Measurements from ENCODE around the gene DNAJC13. TPM values are rescaled to one million over a fixed set of nuclear protein-coding genes. Genes with fewer than 3 reads are reported as not detected.
A peak's percentile ranks its signal among the peaks of the same experiment; 100 is the strongest.
"Not testable (repeated sequence)": the region's sequence is repeated elsewhere in the genome, so short reads cannot be mapped to it uniquely, and the experiment has no call there.

Gene DNAJC13
- total RNA-seq, 2 donors from 2014 or later: 17.6 to 22.9 TPM

DNA sequence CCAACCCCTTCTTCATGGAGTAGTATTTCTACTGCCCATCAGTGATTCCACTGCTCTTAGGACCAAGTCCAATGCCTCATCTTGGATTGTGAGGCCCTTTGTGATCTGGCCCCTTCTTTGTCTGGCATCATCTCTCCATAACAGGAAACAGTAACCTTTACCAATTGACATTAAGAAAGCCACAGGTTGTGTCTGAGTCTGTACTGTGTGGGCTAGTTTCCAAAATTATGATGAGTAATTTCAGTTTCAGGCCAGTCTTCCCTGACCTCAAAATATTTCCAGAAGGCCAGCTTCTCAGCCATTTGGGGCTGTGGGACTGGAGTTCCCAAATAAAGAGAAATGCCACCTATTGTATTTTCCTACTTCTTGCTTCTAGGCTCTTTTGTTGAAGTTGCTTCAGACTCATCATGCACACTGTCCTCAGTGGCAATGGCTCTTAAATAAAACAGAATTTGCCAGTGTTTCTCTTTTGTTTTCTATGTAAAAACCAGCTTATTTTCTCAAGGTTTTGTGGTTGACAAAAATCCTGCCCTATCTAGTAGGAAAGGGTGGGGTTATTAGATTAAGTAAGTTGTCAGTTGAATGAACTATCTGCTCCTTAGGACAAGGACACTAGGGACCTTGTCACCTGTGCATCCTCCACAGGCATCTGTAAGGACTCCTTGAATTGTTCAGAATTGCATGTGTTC, 132.7 kb downstream of the DNAJC13 start:
- DNase-seq (ENCODE audit: low spot score): no peak
- TF ChIP-seq, protein P1, sequence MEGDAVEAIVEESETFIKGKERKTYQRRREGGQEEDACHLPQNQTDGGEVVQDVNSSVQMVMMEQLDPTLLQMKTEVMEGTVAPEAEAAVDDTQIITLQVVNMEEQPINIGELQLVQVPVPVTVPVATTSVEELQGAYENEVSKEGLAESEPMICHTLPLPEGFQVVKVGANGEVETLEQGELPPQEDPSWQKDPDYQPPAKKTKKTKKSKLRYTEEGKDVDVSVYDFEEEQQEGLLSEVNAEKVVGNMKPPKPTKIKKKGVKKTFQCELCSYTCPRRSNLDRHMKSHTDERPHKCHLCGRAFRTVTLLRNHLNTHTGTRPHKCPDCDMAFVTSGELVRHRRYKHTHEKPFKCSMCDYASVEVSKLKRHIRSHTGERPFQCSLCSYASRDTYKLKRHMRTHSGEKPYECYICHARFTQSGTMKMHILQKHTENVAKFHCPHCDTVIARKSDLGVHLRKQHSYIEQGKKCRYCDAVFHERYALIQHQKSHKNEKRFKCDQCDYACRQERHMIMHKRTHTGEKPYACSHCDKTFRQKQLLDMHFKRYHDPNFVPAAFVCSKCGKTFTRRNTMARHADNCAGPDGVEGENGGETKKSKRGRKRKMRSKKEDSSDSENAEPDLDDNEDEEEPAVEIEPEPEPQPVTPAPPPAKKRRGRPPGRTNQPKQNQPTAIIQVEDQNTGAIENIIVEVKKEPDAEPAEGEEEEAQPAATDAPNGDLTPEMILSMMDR (IDR thresholded peaks at IDR 0.05): no peak
- Histone ChIP-seq H3K9me3 (no peaks in the 10 kb centered on the region), H3K27ac (peak overlapping the region in 1 of 2 donors; percentile 59), H3K36me3 (no peaks in the 10 kb centered on the region), H3K27me3 (no peaks in the 10 kb centered on the region), H3K4me3 (no peak overlapping the region), H3K4me1 (peaks cover 0 to 20% of the 10 kb centered on the region in 2 donors)

DNA sequence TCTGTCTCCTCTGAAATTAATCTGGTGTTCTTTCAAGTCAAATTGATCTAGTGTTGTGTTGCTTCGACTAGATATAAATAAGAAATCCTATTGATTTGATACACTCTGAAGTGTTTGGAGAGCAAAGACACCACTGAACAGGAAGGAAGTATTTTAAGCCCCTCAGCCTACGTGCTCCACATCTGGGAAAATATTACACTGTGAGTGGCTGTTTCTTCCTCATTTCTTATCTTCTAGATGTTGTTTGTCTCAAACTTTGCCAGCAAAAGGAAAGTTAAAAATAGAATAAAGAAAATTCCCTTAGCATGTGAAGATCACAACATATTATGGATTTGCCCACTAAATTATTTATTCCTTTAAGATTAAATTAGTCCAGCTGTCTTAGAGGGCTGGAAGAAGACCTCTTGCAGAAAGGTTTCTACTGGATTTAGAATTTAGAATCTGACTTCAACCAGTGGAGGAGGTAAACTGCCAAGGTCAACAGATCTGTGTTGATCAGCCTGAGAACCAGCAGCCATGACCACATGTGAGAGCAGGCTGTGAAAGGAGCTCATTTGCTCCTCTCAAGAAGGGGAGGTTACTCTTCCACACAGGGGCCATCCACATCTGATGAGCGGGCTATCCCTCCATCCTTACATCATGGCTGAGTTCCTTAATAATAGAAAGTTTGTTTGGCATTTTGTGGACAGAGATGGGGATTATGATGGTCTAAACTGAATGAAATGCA, 133.4 kb downstream of the DNAJC13 start:
- TF ChIP-seq, protein P1 (IDR thresholded peaks at IDR 0.05): no peak
- H3K27ac ChIP-seq: peak overlapping the region; percentile 17 to 59
- DNase-seq (ENCODE audit: low spot score): no peak
- H3K36me3 ChIP-seq: no peaks in the 10 kb centered on the region
- no peak overlapping the region for H3K4me3 ChIP-seq
- peaks cover 0 to 20% of the 10 kb centered on the region in 2 donors for H3K4me1 ChIP-seq
- no peaks in the 10 kb centered on the region for H3K9me3 ChIP-seq
- H3K27me3 ChIP-seq: no peaks in the 10 kb centered on the region

DNA sequence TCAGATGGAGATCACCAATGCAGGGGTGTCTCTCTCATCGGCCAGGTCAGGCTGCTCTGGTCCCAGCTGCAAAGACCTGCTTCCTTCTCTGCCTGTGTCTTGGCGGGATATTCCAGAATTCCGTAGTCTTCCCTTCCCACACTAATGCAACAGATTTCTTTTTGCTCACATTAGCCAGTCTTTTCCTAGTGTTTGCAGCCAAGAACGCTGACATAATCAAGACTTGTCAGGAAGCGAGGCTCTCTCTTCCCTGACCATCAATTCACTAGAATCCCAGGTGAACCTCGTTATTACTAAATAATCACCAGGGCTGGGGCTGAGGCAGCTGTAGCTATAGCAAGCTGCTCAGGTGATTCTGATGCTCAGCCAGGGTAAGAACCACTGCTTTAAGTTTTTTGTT, 136.5 kb downstream of the DNAJC13 start:
- no peak overlapping the region for H3K27ac ChIP-seq
- no peak for DNase-seq (ENCODE audit: low spot score)
- no peak overlapping the region for H3K4me3 ChIP-seq
- H3K4me1 ChIP-seq: peaks cover 0 to 33% of the 10 kb centered on the region in 2 donors
- no peaks in the 10 kb centered on the region for H3K9me3 ChIP-seq
- H3K27me3 ChIP-seq: no peaks in the 10 kb centered on the region
- TF ChIP-seq, protein P1 (IDR thresholded peaks at IDR 0.05): no peak
- H3K36me3 ChIP-seq: peaks cover 4% of the 10 kb centered on the region

DNA sequence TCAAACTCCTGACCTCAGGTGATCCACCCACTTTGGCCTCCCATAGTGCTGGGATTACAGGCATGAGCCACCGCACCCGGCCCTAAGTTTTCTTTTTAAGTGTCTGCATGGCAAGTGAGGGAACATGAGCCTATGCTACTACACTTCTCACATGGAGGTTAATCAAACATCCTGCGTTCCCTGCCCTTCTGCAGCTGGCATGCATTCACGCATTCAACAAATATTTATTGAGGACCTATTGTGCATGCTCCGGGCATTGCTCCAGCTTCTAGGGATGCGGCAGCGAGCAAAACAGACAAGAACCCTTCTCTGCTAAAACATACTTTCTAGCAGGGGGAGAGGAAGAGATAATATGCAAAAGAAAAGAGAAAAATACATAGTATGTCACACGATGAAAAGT, 137.1 kb downstream of the DNAJC13 start:
- TF ChIP-seq, protein P1 (IDR thresholded peaks at IDR 0.05): no peak
- H3K27me3 ChIP-seq: no peaks in the 10 kb centered on the region
- no peak overlapping the region for H3K4me3 ChIP-seq
- no peak overlapping the region for H3K27ac ChIP-seq
- no peaks in the 10 kb centered on the region for H3K9me3 ChIP-seq
- peaks cover 4% of the 10 kb centered on the region for H3K36me3 ChIP-seq
- DNase-seq (ENCODE audit: low spot score): no peak
- H3K4me1 ChIP-seq: peaks cover 0 to 33% of the 10 kb centered on the region in 2 donors

DNA sequence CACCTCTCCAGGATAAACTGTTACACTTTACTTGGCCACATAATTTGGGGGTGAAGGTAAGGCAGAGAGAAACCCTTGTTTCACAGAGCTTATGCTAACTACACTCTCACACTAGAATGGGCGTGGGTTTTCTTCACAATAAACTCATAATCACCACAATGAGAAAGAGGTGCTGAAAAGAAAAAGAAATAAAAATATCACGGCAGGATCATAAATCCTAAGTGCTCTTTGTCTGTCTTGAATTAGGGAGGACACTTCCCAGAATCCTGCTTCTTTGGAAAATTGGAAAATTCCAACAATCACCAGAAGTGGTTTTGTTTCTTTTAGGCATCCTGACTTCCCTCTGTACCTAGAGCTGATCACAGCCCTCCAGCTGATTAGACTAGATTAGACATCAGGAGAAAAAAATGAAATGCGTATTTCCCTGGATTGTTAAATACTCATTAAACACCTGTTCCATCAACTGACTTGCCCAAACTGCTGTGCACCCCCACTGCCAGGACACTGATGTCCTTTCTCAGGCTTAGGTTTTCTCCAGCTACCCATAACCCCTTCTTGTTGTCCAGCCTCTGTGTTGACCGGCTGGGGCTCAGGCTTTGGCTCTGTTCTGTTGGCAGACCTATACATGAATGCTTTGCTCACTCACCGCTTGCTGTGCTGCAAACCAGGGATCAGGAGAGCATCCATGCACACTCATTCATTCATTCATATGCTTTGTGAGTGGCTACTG, 138.2 kb downstream of the DNAJC13 start:
- H3K4me1 ChIP-seq: peaks cover 0 to 24% of the 10 kb centered on the region in 2 donors
- DNase-seq (ENCODE audit: low spot score): no peak
- H3K36me3 ChIP-seq: peaks cover 4% of the 10 kb centered on the region
- TF ChIP-seq, protein P1 (IDR thresholded peaks at IDR 0.05): no peak
- H3K27ac ChIP-seq: no peak overlapping the region
- no peaks in the 10 kb centered on the region for H3K9me3 ChIP-seq
- no peak overlapping the region for H3K4me3 ChIP-seq
- H3K27me3 ChIP-seq: no peaks in the 10 kb centered on the region

DNA sequence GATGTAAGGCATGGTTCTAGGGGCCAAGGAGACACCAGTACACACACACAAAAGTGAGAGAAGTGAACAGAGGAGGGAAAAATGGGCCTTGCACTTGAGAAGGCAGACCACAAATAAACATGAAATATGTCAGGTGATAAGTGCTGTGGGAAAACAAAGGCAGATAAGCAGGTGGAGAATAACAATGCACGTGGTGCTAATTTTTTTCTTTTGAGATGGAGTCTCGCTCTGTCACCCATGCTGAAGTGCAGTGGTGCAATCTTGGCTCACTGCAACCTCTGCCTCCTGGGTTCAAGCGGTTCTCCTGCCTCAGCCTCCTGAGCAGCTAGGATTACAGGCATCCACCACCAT, 138.7 kb downstream of the DNAJC13 start:
- not testable (repeated sequence) for H3K9me3 ChIP-seq; DNase-seq (ENCODE audit: low spot score); H3K36me3 ChIP-seq; H3K4me3 ChIP-seq; H3K27me3 ChIP-seq
- peak overlapping the region; percentile 50 to 71 for H3K27ac ChIP-seq
- peaks cover 0 to 19% of the 10 kb centered on the region in 2 donors for H3K4me1 ChIP-seq
